Measurements from ENCODE around the gene EXOSC1.

DNA sequence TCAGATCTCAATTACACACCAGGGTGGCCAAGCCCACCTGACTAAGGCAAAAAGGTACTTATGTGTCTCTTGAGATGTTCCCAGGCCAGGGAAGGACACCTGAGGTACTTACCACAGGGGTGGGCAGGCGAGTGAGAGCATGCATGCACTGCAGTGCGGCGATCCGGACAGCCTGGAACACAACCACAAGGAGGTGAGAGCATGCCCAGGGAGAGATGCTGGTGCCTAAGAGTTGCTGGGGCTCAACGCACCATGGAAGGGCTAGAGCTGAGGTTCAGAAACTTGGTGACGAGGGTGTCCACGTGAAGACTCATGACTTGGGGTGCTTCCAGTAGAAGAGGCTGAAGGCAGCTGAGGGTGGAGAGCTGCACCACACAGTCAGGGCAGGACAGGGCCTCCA, 13.3 kb upstream of the EXOSC1 start:
- TF ChIP-seq, protein P1, sequence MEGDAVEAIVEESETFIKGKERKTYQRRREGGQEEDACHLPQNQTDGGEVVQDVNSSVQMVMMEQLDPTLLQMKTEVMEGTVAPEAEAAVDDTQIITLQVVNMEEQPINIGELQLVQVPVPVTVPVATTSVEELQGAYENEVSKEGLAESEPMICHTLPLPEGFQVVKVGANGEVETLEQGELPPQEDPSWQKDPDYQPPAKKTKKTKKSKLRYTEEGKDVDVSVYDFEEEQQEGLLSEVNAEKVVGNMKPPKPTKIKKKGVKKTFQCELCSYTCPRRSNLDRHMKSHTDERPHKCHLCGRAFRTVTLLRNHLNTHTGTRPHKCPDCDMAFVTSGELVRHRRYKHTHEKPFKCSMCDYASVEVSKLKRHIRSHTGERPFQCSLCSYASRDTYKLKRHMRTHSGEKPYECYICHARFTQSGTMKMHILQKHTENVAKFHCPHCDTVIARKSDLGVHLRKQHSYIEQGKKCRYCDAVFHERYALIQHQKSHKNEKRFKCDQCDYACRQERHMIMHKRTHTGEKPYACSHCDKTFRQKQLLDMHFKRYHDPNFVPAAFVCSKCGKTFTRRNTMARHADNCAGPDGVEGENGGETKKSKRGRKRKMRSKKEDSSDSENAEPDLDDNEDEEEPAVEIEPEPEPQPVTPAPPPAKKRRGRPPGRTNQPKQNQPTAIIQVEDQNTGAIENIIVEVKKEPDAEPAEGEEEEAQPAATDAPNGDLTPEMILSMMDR (IDR thresholded peaks at IDR 0.05): no peak
- TF ChIP-seq REST (IDR thresholded peaks at IDR 0.05; ENCODE audit: insufficient read depth in 1 of 2, low read depth in 2 of 2, low read length in 1 of 2) (no peak), SIN3A (IDR thresholded peaks at IDR 0.05; ENCODE audit: borderline replicate concordance, insufficient read depth, low read depth, low read length) (no peak), POLR2AphosphoS5 (IDR thresholded peaks at IDR 0.05; ENCODE audit: low read depth, low read length) (no peak; the same call in 1 of the 2 replicates), TCF7L2 (IDR thresholded peaks at IDR 0.05; ENCODE audit: low read depth, low read length) (no peak)
